OCI-LY3 (cell line): ENCODE results near the gene REEP6.

Experiments
- H2AFZ ChIP-seq: fragments of 200-600, 300-600 bp; shearing (Covaris generic); 2 replicates; pipeline ENCODE4 v1.6.0; 2014; ENCODE audit warnings: antibody characterized with exemption, low read depth, low read length
- H3K27ac ChIP-seq: fragments of 200-600, 300-600 bp; sonication (generic); 2 replicates; pipeline ENCODE4 v1.5.1; 2014; ENCODE audit warnings: mild to moderate bottlenecking, low read length, moderate library complexity, mixed read lengths
- H3K27me3 ChIP-seq: fragments of 200-600, 300-600 bp; sonication (generic); 2 replicates; pipeline ENCODE4 v1.6.1; 2014; ENCODE audit warnings: low read depth, low read length, mixed read lengths
- H3K36me3 ChIP-seq: fragments of 200-600, 300-600 bp; sonication (generic); replicated peaks from 2 replicates; pipeline ENCODE3; 2014; ENCODE audit warnings: low read depth, low read length, mixed read lengths
- H3K4me1 ChIP-seq: fragments of 300-600, 200-600 bp; sonication (generic); 2 replicates; pipeline ENCODE4 v1.6.1; 2014; ENCODE audit warnings: low read length, mixed read lengths
- H3K4me2 ChIP-seq: fragments of 200-600, 300-600 bp; sonication (generic); 2 replicates; pipeline ENCODE4 v1.6.1; 2014; ENCODE audit warnings: low read length, mixed read lengths
- H3K4me3 ChIP-seq: fragments of 300-600, 200-600 bp; sonication (generic); 2 replicates; pipeline ENCODE4 v1.5.1; 2014; ENCODE audit warnings: antibody characterized with exemption, mild to moderate bottlenecking, low read length, moderate library complexity
- H3K79me2 ChIP-seq: fragments of 300-600, 200-600 bp; shearing (Covaris generic); 2 replicates; pipeline ENCODE4 v1.6.1; 2014; ENCODE audit warnings: mild to moderate bottlenecking, low read length, mixed read lengths
- H3K9ac ChIP-seq: fragments of 300-600, 200-600 bp; shearing (Covaris generic); 2 replicates; pipeline ENCODE4 v1.6.0; 2014; ENCODE audit warnings: mild to moderate bottlenecking, low read length, moderate library complexity
- H3K9me3 ChIP-seq: fragments of 200-600, 300-600 bp; shearing (Covaris generic); 2 replicates; pipeline ENCODE4 v1.6.1; 2014; ENCODE audit warnings: low read length, mixed read lengths; ENCODE audit not compliant: insufficient read depth
- H4K20me1 ChIP-seq: fragments of 200-600, 300-600 bp; sonication (generic); 2 replicates; pipeline ENCODE4 v1.6.1; 2016; ENCODE audit warnings: low read length, mixed read lengths; ENCODE audit not compliant: insufficient read depth
- EZH2phosphoT487 ChIP-seq: fragments of 200-600 bp; shearing (Covaris generic); IDR thresholded peaks from 2 replicates; pipeline ENCODE4 v1.6.1; 2018; ENCODE audit warnings: antibody characterized with exemption, mixed run types, low read depth
- TF ChIP-seq, protein P1 (sequence below): fragments of 200-600, 300-600 bp; sonication (generic); IDR thresholded peaks from 2 replicates; pipeline ENCODE4 v1.5.1; 2014; ENCODE audit warnings: antibody characterized with exemption, low read length, low read depth

REEP6 gene

DNA sequence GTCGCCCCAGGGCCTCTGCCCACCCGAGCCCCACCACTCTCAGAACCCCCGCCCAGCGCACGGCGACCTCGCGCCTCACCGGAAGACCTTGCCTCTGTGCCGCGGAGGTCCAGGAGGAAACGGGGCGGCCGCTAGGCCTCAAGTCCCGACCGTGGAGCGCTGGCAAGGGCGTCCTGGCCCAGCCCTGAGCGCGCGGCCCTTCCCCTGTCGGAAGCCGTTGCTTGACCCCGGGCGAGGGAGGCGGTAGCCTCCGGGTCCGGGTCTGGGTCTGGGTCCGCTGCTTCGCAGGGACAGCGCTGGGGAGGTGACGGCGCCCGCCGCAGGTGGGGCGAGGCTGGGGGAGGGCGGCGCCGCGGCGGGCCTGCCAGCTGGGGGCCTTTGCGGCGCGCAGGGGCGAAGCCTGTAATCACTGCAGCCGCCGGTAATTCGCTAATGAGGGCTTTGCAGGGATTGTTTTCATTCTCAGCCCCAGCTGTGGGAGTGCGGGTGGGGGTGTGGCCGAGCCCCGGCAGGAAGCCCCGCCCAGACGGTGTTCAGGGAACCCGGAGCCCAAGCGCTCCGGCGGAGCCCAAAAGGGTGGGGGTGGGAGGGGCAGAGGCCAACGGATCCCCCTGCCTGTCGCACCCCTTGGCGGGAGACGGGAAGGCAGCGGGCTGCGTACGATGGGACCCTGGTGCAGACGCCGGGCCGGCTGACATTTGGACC, 20.5 kb upstream of the REEP6 start:
- Histone ChIP-seq H3K4me3 (no peak overlapping the region), H3K9ac (no peak overlapping the region), H3K79me2 (no peaks in the 10 kb centered on the region; the same call in 1 of the 2 replicates), H3K36me3 (peaks cover 9% of the 10 kb centered on the region), H3K9me3 (no peaks in the 10 kb centered on the region), H3K4me1 (no peaks in the 10 kb centered on the region), H3K27me3 (no peaks in the 10 kb centered on the region), H3K27ac (no peak overlapping the region), H4K20me1 (peaks cover 30% of the 10 kb centered on the region), H2AFZ (no peak overlapping the region), H3K4me2 (no peak overlapping the region)
- no peak for TF ChIP-seq EZH2phosphoT487
- TF ChIP-seq, protein P1, sequence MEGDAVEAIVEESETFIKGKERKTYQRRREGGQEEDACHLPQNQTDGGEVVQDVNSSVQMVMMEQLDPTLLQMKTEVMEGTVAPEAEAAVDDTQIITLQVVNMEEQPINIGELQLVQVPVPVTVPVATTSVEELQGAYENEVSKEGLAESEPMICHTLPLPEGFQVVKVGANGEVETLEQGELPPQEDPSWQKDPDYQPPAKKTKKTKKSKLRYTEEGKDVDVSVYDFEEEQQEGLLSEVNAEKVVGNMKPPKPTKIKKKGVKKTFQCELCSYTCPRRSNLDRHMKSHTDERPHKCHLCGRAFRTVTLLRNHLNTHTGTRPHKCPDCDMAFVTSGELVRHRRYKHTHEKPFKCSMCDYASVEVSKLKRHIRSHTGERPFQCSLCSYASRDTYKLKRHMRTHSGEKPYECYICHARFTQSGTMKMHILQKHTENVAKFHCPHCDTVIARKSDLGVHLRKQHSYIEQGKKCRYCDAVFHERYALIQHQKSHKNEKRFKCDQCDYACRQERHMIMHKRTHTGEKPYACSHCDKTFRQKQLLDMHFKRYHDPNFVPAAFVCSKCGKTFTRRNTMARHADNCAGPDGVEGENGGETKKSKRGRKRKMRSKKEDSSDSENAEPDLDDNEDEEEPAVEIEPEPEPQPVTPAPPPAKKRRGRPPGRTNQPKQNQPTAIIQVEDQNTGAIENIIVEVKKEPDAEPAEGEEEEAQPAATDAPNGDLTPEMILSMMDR = no peak

DNA sequence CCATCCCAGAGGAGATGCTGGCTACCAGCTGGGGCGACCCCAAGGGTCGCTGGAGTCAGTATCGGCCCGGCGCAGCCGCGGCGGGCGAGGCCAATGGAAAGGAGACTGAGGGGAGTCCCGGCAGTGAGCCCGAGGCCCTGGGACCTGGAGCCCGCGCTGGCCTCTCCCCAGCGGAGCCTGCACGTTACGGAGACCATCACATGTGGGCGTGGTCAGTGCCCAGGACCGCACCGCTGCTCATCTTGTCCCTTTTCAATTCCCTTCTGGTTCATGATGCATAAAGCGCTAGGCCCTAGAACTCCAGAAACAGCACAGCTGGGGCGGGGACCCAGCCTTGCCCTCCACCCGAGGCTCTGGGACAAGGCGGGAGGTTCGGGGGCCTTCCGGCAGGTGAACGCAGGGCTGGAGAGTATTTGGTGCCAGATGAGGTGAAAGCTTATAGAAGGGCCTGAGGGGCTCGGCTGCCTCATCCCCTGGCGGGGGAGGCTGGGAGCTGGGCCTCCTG, 19.9 kb upstream of the REEP6 start:
- H3K9ac ChIP-seq = no peak overlapping the region
- H3K9me3 ChIP-seq = no peaks in the 10 kb centered on the region
- peaks cover 30% of the 10 kb centered on the region for H4K20me1 ChIP-seq
- no peak overlapping the region for H3K4me3 ChIP-seq
- H3K36me3 ChIP-seq = peaks cover 12% of the 10 kb centered on the region
- no peak overlapping the region for H3K27ac ChIP-seq
- TF ChIP-seq, protein P1 = no peak
- no peak for TF ChIP-seq EZH2phosphoT487
- peaks cover 4% of the 10 kb centered on the region; the same call in 1 of the 2 replicates for H3K79me2 ChIP-seq
- no peaks in the 10 kb centered on the region for H3K4me1 ChIP-seq
- no peaks in the 10 kb centered on the region for H3K27me3 ChIP-seq
- H2AFZ ChIP-seq = no peak overlapping the region
- H3K4me2 ChIP-seq = no peak overlapping the region

DNA sequence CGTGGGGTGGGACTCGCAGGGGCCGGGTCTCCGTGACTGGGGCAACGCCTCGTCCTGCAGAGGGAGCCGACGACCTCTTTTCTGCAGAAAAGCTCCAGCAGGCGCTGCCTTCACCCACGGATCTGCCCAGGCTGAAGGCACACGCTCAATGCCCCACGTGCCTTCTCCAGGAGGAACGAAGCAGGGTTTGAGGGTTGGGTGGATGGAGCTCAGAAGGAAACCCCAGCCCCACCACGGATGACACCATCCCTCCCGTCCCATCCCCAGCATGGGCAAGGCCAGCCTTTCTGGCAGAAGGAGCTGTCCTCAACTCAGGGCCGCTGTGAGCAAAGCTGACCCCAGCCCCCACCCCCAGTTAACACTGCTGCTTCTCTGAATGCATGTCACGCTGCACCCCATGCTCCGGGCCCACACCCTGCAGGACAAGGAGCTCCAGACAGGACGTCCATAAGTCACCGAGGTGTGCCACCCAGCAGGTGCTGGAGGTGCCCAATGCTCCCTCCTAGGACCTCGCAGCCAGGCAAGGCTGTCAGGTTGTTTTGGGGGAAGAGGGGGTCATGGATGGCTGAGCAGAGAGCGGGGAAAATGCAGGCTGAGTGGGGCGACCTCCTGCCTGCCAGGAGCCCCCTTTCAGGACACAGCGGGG, 19.3 kb upstream of the REEP6 start:
- Histone ChIP-seq H3K4me2 (no peak overlapping the region), H4K20me1 (peaks cover 30% of the 10 kb centered on the region)
- no peak for TF ChIP-seq EZH2phosphoT487
- TF ChIP-seq, protein P1 = peak; percentile 23; the same call in 1 of the 2 replicates

DNA sequence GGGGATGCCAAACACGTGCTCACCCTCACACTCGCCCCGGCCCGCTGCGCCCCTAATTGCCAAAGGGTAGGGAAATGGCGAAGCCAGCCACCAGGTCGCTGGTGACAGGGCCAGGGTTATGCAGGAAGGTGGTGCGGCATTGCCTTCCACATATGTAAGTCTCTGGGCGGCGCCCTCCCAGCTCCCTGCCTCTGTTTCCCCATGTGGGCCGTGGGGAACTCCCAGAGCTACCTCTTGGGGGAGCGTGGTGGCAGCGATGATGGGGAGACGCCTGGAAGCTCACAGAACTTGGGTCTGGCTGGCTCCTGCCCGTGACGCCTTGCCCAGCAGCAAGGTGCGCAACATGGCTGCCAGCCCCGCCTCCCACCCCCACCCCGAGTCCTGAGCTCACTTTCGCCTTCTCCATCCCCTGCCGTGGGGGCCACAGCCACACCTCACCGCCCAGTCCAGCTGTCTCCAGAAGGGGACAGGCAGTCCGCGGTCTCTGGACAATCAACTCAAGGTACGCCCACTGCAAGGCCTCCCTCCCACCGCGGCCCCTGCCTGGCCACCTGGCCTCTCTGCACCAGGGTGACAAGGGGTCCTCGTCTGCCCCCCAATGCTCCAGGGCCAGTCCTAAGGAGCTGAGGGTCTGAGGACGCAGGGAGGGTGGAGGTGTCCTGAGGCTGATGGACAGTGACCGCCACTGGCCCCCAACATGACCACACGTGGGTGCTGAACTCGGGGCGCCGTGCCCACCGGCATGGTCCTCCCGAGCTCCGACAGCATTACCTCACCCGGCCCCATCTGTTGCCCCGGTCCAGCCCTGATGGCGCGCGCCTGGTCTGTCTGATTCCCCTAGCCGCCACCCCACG, 18.5 kb upstream of the REEP6 start:
- Histone ChIP-seq H3K27me3 (no peaks in the 10 kb centered on the region), H3K4me2 (no peak overlapping the region)
- no peak for TF ChIP-seq EZH2phosphoT487
- TF ChIP-seq, protein P1 = no peak

More for the DNA sequence above, 19.3 kb upstream of the REEP6 start:
- no peak overlapping the region for H3K27ac ChIP-seq
- H3K79me2 ChIP-seq = peaks cover 10% of the 10 kb centered on the region; the same call in 1 of the 2 replicates
- peaks cover 13% of the 10 kb centered on the region for H3K36me3 ChIP-seq
- no peak overlapping the region for H2AFZ ChIP-seq
- H3K4me1 ChIP-seq = no peaks in the 10 kb centered on the region
- no peak overlapping the region for H3K4me3 ChIP-seq
- H3K9me3 ChIP-seq = no peaks in the 10 kb centered on the region
- no peak overlapping the region for H3K9ac ChIP-seq
- no peaks in the 10 kb centered on the region for H3K27me3 ChIP-seq

More for the DNA sequence above, 18.5 kb upstream of the REEP6 start:
- H2AFZ ChIP-seq = no peak overlapping the region
- no peak overlapping the region for H3K4me3 ChIP-seq
- H3K9ac ChIP-seq = no peak overlapping the region
- peaks cover 16% of the 10 kb centered on the region for H3K36me3 ChIP-seq
- H3K27ac ChIP-seq = no peak overlapping the region
- peaks cover 15% of the 10 kb centered on the region for H3K79me2 ChIP-seq
- H3K4me1 ChIP-seq = 0 out of 2 replicates have a peak, but pooled peaks cover 2% of the 10 kb centered on the region
- H4K20me1 ChIP-seq = peaks cover 30% of the 10 kb centered on the region
- H3K9me3 ChIP-seq = no peaks in the 10 kb centered on the region
